AG09319 (cell line): ENCODE measurements around the gene PARS2.
"Not testable (repeated sequence)": the region's sequence is repeated elsewhere in the genome, so short reads cannot be mapped to it uniquely, and the experiment has no call there.

Source experiments
- DNase-seq: peaks from one replicate; pipeline ENCODE4 v3.0.0-alpha.2; 2010; ENCODE audit warnings: low read depth; ENCODE audit errors: extremely low read depth
- CTCF ChIP-seq: IDR thresholded peaks from 2 replicates; pipeline ENCODE4 v1.5.1; 2011; ENCODE audit warnings: low read depth, mild to moderate bottlenecking, inconsistent platforms, low read length, moderate library complexity

Gene PARS2

GRCh38 chr1:54781023-54781723 is 16.9 kb upstream of the PARS2 start:
- no peak for DNase-seq
- no peak for TF ChIP-seq CTCF

GRCh38 chr1:54777431-54777830 is 13.1 kb upstream of the PARS2 start:
- no peak for DNase-seq
- TF ChIP-seq CTCF: no peak

- DNase-seq: no peak
- TF ChIP-seq CTCF: no peak
Observed at GRCh38 chr1:54777011-54777410, 12.7 kb upstream of the PARS2 start.

GRCh38 chr1:54775828-54776721 is 11.8 kb upstream of the PARS2 start:
- not testable (repeated sequence) for DNase-seq

GRCh38 chr1:54774820-54775498 is 10.6 kb upstream of the PARS2 start:
- TF ChIP-seq CTCF: no peak
- no peak for DNase-seq

- DNase-seq: no peak
- no peak for TF ChIP-seq CTCF
Observed at GRCh38 chr1:54772951-54773350, 8.6 kb upstream of the PARS2 start.

GRCh38 chr1:54768093-54768492 is 3.8 kb upstream of the PARS2 start:
- no peak for DNase-seq
- TF ChIP-seq CTCF: no peak
